ENCODE results near the gene HIP1R. TPM values are rescaled to one million over a fixed set of nuclear protein-coding genes. Genes with fewer than 3 reads are reported as not detected.
"Not testable (repeated sequence)": the region's sequence is repeated elsewhere in the genome, so short reads cannot be mapped to it uniquely, and the experiment has no call there.

The HIP1R gene
- total and polyA plus RNA-seq, 7 donors = 4.5 to 17.6 (median 8.0) TPM

DNA sequence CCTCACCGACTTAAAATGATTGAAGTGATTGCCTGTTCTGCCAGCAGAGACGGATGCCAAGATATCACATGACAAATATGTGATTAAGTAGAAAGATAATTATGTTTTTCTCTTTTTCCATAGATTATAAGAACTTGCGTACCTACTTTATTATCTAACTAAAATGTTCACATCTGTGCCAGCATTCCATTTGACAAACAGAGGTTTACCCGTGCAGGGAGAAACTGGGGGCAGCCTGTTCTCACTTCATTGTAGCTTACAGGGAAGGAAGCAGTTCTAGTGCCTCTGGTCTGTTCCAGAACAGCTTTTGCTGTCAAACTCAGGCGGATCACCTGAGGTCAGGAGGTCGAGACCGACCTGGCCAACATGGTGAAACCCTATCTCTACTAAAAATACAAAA is 31.3 kb upstream of the HIP1R start:
- no peak for TF ChIP-seq CTCF (IDR thresholded peaks at IDR 0.05)
- Histone ChIP-seq H3K4me1 (no peaks in the 10 kb centered on the region), H3K27ac (no peak overlapping the region), H3K9me3 (no peaks in the 10 kb centered on the region), H3K27me3 (ENCODE audit: insufficient read depth in 3 of 3, low read length in 2 of 3) (no peaks in the 10 kb centered on the region), H3K4me3 (no peak overlapping the region), H3K36me3 (ENCODE audit: insufficient read depth in 1 of 2, low read depth in 1 of 2) (peaks cover 0 to 12% of the 10 kb centered on the region in 2 donors)
- ATAC-seq (no peak), DNase-seq (no peak)
- 46 to 70% (median 55%) methylated on average over 7 of the region's 7 CpGs for WGBS, 3 donors
- intact Hi-C loops (cut with DNase I) = no loop called here

DNA sequence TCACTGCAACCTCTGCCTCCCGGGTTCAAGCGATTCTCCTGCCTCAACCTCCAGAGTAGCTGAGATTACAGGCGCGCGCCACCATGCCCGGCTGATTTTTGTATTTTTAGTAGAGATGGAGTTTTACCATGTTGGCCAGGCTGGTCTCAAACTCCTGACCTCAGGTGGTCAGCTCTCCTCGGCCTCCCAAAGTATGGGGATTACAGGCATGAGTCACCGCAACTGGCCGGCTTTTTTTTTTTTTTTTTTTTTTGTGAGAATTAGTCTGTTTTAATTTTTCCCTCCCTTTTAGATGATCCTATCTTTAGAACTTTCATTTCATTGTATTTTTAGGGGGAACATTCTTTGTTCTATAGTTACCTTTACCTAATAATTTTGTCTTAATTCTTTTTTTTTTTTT is 30.3 kb upstream of the HIP1R start:
- ATAC-seq; intact Hi-C loops (cut with DNase I); H3K4me3 ChIP-seq; H3K4me1 ChIP-seq; H3K27me3 ChIP-seq (ENCODE audit: insufficient read depth in 3 of 3, low read length in 2 of 3); H3K27ac ChIP-seq; DNase-seq; H3K9me3 ChIP-seq: not testable (repeated sequence)
- WGBS, 3 donors = 95 to 97% (median 95%) methylated on average over 9 of the region's 9 CpGs
- H3K36me3 ChIP-seq (ENCODE audit: insufficient read depth in 1 of 2, low read depth in 1 of 2) = peaks cover 0 to 12% of the 10 kb centered on the region in 2 donors

DNA sequence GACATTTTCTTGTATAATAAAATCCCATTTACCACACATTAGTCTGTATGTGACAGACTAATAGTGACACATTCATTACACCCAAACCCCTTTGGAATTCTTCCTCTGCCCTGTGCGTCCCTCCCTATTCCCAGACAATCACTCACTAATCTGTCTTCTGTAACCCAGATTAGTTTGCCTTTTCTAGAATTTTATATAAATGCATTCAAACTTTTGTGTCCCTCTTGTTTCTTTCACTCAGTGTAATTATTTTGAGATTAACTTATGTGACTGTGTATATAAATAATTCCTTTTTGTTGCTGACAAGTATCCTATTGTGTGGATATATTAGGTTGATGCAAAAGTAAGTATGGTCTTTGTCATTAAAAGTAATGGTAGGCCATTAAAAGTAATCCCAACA is 27.6 kb upstream of the HIP1R start:
- no peak overlapping the region for H3K4me3 ChIP-seq
- no peaks in the 10 kb centered on the region for H3K4me1 ChIP-seq
- H3K36me3 ChIP-seq (ENCODE audit: insufficient read depth in 1 of 2, low read depth in 1 of 2) = peaks cover 0 to 6% of the 10 kb centered on the region in 2 donors
- WGBS, 3 donors = 90 to 93% (median 90%) methylated on average over 1 of the region's 1 CpG
- no peaks in the 10 kb centered on the region for H3K9me3 ChIP-seq
- H3K27ac ChIP-seq = no peak overlapping the region
- H3K27me3 ChIP-seq (ENCODE audit: insufficient read depth in 3 of 3, low read length in 2 of 3) = no peaks in the 10 kb centered on the region
- no peak for TF ChIP-seq CTCF (IDR thresholded peaks at IDR 0.05)
- no peak for DNase-seq
- intact Hi-C loops (cut with DNase I) = no loop called here
- ATAC-seq = no peak

- no peaks in the 10 kb centered on the region for H3K27me3 ChIP-seq (ENCODE audit: insufficient read depth in 3 of 3, low read length in 2 of 3)
- ATAC-seq = no peak
- H3K36me3 ChIP-seq (ENCODE audit: insufficient read depth in 1 of 2, low read depth in 1 of 2) = no peaks in the 10 kb centered on the region
- H3K4me3 ChIP-seq = no peak overlapping the region
- H3K4me1 ChIP-seq = no peaks in the 10 kb centered on the region
- H3K27ac ChIP-seq = no peak overlapping the region
- H3K9me3 ChIP-seq = no peaks in the 10 kb centered on the region
- DNase-seq = no peak
- intact Hi-C loops (cut with DNase I) = no loop called here
- TF ChIP-seq CTCF (IDR thresholded peaks at IDR 0.05) = no peak
- 53 to 57% (median 56%) methylated on average over 3 of the region's 3 CpGs for WGBS, 3 donors
Measured at GRCh38 chr12:122811777-122812176, 23.5 kb upstream of the HIP1R start.

DNA sequence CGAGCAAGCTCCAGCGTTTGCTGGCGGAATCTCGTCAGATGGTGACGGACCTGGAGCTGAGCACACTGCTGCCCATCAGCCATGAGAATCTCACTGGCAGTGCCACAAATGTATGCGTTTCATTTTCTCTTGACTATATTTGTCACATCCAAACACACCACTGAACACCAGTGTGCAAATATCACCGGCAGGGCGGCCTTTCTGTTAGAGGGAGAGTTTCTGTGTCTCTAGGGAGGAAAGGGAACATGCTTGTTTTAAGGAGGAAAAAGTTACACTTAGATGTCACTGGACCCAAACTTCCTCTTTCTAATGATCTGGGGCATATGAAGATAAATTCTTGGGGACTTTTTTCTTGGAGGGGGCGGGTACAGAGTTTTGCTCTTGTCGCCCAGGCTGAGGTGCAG is 21.9 kb upstream of the HIP1R start:
- H3K36me3 ChIP-seq (ENCODE audit: insufficient read depth in 1 of 2, low read depth in 1 of 2) = no peaks in the 10 kb centered on the region
- no peaks in the 10 kb centered on the region for H3K9me3 ChIP-seq
- ATAC-seq = no peak
- TF ChIP-seq CTCF (IDR thresholded peaks at IDR 0.05) = no peak
- DNase-seq = no peak
- H3K27me3 ChIP-seq (ENCODE audit: insufficient read depth in 3 of 3, low read length in 2 of 3) = no peaks in the 10 kb centered on the region
- 74 to 77% (median 74%) methylated on average over 10 of the region's 10 CpGs for WGBS, 3 donors
- no peak overlapping the region for H3K4me3 ChIP-seq
- no peak overlapping the region for H3K27ac ChIP-seq
- no peaks in the 10 kb centered on the region for H3K4me1 ChIP-seq
- intact Hi-C loops (cut with DNase I) = no loop called here

All from psoas muscle (tissue), 8 donors.